Measurements from ENCODE around the gene DCBLD2. TPM values are rescaled to one million over a fixed set of nuclear protein-coding genes. Genes with fewer than 3 reads are reported as not detected.

The DCBLD2 gene
- total and polyA plus RNA-seq, 2 of the 13 experiments (the other 11 are each of a cell fraction or from before 2014, with no cell fraction given), result 43.8 to 56.9 TPM

- Histone ChIP-seq H3K27me3 (ENCODE audit: control insufficient read depth in 1 of 2, insufficient read depth in 2 of 2, low read length in 2 of 2) (no peaks in the 10 kb centered on the region), H3K9ac (ENCODE audit: insufficient read depth, low read depth, low read length) (no peak overlapping the region), H3K36me3 (replicated peaks in 1 of 2; ENCODE audit: control insufficient read depth in 1 of 2, insufficient read depth in 2 of 2, low read length in 2 of 2) (peaks cover 0 to 8% of the 10 kb centered on the region in 2 experiments; a peak in 2 of 5 replicates), H3K9me3 (ENCODE audit: low read length) (no peaks in the 10 kb centered on the region), H3K4me1 (ENCODE audit: insufficient read depth, low read length) (no peaks in the 10 kb centered on the region), H4K20me1 (ENCODE audit: insufficient read depth, low read length) (no peaks in the 10 kb centered on the region; the same call in 1 of the 2 replicates), H3K79me2 (ENCODE audit: insufficient read depth, low read length) (peaks cover 20% of the 10 kb centered on the region), H2AFZ (ENCODE audit: low read length) (no peak overlapping the region), H3K4me3 (replicated peaks in 1 of 3; ENCODE audit: insufficient read depth in 1 of 3, low read depth in 2 of 3, low read length in 3 of 3) (no peak overlapping the region), H3K27ac (ENCODE audit: extremely low read length, insufficient read depth, low read length) (no peak overlapping the region), H3K4me2 (ENCODE audit: low read depth, low read length) (no peak overlapping the region)
- no peak for DNase-seq (ENCODE audit: low spot score)
- TF ChIP-seq ZSCAN12 (CRISPR knock-in tag; IDR thresholded peaks at IDR 0.05) (no peak), MAFF (IDR thresholded peaks at IDR 0.05; ENCODE audit: low read depth, low read length) (peak; percentile 32; the same call in 1 of the 2 replicates), ZNF564 (CRISPR knock-in tag; IDR thresholded peaks at IDR 0.05) (no peak), MAFK (conservative IDR thresholded peaks at IDR 0.05 in 1 of 2, IDR thresholded peaks at IDR 0.05 in 1 of 2; ENCODE audit: low read length in 2 of 2) (peak; percentile 47 to 60; a peak in 3 of 4 replicates)
- CTCF ChIA-PET (ENCODE audit: low intra/inter-chr PET ratio, low total read pairs), result no interaction called here
- POLR2A ChIA-PET, result interaction anchor here (0.7 kb wide), 1 partner anchor 13 kb away, joined by 3 read pairs; no protein-coding TSS in a partner anchor
- BruUV-seq (replicated peaks), result no TSS peak
- intact Hi-C loops (cut with micrococcal nuclease; ENCODE audit: unreplicated experiment), result no loop called here
- in situ Hi-C loops (cut with HindIII; ENCODE audit: extremely low pct_ligation_motif_present, low pct_unique_long_range_greater_than_20kb), result no loop called here
- WGBS (ENCODE audit: low lambda C conversion rate), result 93% methylated on average over 5 of the region's 5 CpGs
- FAIRE-seq, result no peak
- ATAC-seq, result no peak
Measured at GRCh38 chr3:98763819-98764418, 137.6 kb downstream of the DCBLD2 start.

DNA sequence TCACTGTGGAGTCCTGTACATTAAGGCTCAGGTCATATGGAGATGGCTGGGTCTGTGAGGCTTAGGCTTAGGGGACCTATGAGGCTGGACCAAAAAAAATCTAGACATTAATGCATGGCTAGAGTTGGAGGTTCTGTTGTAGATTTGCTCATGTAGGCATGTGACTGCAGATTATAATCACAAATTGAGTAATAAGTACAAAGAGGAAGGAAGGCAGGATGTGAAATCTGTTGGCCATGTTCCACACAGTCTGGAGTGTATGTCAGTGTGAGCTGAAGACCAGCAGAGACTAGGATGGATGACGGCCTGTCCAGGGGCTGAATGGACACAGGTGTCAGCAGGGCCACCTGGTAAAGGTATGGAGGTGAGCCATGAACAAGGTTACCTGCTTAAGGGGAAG, 138.4 kb downstream of the DCBLD2 start, which contains the start of gene ST3GAL6:
ST3GAL6 (plus strand) TSS at position 265 of the 400 bp plus-strand sequence. CDS start 5,101 bp downstream, outside the sequence.
- no peak within 1 kb of the TSS for H3K4me2 ChIP-seq (ENCODE audit: low read depth, low read length)
- no peak for DNase-seq (ENCODE audit: low spot score)
- 86% methylated on average over 1 of the region's 1 CpG for WGBS (ENCODE audit: low lambda C conversion rate)
- no peak within 1 kb of the TSS for H2AFZ ChIP-seq (ENCODE audit: low read length)
- no peaks in the 10 kb centered on the region; the same call in 1 of the 2 replicates for H4K20me1 ChIP-seq (ENCODE audit: insufficient read depth, low read length)
- H3K4me1 ChIP-seq (ENCODE audit: insufficient read depth, low read length), result no peaks in the 10 kb centered on the region
- in situ Hi-C loops (cut with HindIII; ENCODE audit: extremely low pct_ligation_motif_present, low pct_unique_long_range_greater_than_20kb), result no loop called here
- no peaks in the 10 kb centered on the region for H3K27me3 ChIP-seq (ENCODE audit: control insufficient read depth in 1 of 2, insufficient read depth in 2 of 2, low read length in 2 of 2)
- no TSS peak for BruUV-seq (replicated peaks)
- no peak within 1 kb of the TSS for H3K9ac ChIP-seq (ENCODE audit: insufficient read depth, low read depth, low read length)
- ChIA-PET CTCF (ENCODE audit: low intra/inter-chr PET ratio, low total read pairs) (no interaction called here), POLR2A (no interaction called here)
- no peak within 1 kb of the TSS for H3K4me3 ChIP-seq (replicated peaks in 1 of 3; ENCODE audit: insufficient read depth in 1 of 3, low read depth in 2 of 3, low read length in 3 of 3)
- FAIRE-seq, result no peak
- intact Hi-C loops (cut with micrococcal nuclease; ENCODE audit: unreplicated experiment), result no loop called here
- H3K36me3 ChIP-seq (replicated peaks in 1 of 2; ENCODE audit: control insufficient read depth in 1 of 2, insufficient read depth in 2 of 2, low read length in 2 of 2), result peaks cover 0 to 8% of the 10 kb centered on the region in 2 experiments; a peak in 2 of 5 replicates
- no peak within 1 kb of the TSS for H3K27ac ChIP-seq (ENCODE audit: extremely low read length, insufficient read depth, low read length)
- ATAC-seq, result peak; percentile 40
- peaks cover 20% of the 10 kb centered on the region for H3K79me2 ChIP-seq (ENCODE audit: insufficient read depth, low read length)
- H3K9me3 ChIP-seq (ENCODE audit: low read length), result no peaks in the 10 kb centered on the region
- TF ChIP-seq, protein P1, sequence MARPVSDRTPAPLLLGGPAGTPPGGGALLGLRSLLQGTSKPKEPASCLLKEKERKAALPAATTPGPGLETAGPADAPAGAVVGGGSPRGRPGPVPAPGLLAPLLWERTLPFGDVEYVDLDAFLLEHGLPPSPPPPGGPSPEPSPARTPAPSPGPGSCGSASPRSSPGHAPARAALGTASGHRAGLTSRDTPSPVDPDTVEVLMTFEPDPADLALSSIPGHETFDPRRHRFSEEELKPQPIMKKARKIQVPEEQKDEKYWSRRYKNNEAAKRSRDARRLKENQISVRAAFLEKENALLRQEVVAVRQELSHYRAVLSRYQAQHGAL (CRISPR knock-in tag; IDR thresholded peaks at IDR 0.05; ENCODE audit: not compliant biosample characterization), result no peak
- TF ChIP-seq ZNF569 (CRISPR knock-in tag; IDR thresholded peaks at IDR 0.05; ENCODE audit: borderline replicate concordance) (no peak), SNAI1 (CRISPR knock-in tag; IDR thresholded peaks at IDR 0.05; ENCODE audit: borderline replicate concordance) (no peak), SP1 (IDR thresholded peaks at IDR 0.05) (no peak), SP1 (CRISPR knock-in tag; IDR thresholded peaks at IDR 0.05) (no peak), ZNF382 (CRISPR knock-in tag; IDR thresholded peaks at IDR 0.05; ENCODE audit: borderline replicate concordance) (no peak), ZNF710 (CRISPR knock-in tag; IDR thresholded peaks at IDR 0.05; ENCODE audit: borderline replicate concordance) (no peak), HMG20B (CRISPR knock-in tag; conservative IDR thresholded peaks at IDR 0.05) (no peak)
- TF ChIP-seq, protein P2, sequence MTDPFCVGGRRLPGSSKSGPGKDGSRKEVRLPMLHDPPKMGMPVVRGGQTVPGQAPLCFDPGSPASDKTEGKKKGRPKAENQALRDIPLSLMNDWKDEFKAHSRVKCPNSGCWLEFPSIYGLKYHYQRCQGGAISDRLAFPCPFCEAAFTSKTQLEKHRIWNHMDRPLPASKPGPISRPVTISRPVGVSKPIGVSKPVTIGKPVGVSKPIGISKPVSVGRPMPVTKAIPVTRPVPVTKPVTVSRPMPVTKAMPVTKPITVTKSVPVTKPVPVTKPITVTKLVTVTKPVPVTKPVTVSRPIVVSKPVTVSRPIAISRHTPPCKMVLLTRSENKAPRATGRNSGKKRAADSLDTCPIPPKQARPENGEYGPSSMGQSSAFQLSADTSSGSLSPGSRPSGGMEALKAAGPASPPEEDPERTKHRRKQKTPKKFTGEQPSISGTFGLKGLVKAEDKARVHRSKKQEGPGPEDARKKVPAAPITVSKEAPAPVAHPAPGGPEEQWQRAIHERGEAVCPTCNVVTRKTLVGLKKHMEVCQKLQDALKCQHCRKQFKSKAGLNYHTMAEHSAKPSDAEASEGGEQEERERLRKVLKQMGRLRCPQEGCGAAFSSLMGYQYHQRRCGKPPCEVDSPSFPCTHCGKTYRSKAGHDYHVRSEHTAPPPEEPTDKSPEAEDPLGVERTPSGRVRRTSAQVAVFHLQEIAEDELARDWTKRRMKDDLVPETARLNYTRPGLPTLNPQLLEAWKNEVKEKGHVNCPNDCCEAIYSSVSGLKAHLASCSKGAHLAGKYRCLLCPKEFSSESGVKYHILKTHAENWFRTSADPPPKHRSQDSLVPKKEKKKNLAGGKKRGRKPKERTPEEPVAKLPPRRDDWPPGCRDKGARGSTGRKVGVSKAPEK (CRISPR knock-in tag; IDR thresholded peaks at IDR 0.05; ENCODE audit: borderline replicate concordance), result no peak

All from HepG2 (cell line).